MCF 10A (cell line): ENCODE results near the gene NOXRED1. TPM values are rescaled to one million over a fixed set of nuclear protein-coding genes. Genes with fewer than 3 reads are reported as not detected.
A peak's percentile ranks its signal among the peaks of the same experiment; 100 is the strongest.

Experiments
- BruUV-seq: library from RNA; stranded (reverse); fragments of 400-500 nt; replicated peaks from 2 replicates; lab custom pipeline; 2021; lab: Mats Ljungman, UMichigan
- CTCF ChIA-PET: fragments of 300-600 bp; sonication (Branson Sonifier 250); formaldehyde crosslinking; extraction: SDS; loops from one replicate; lab custom pipeline; 2021; ENCODE audit warnings: antibody characterized with exemption, inconsistent platforms; lab: Yijun Ruan, JAX
- POLR2A ChIA-PET: fragments of 300-600, 350-650 bp; sonication (Branson Sonifier 250); formaldehyde crosslinking; extraction: SDS; loops from one replicate; lab custom pipeline; 2020; ENCODE audit warnings: antibody characterized with exemption, inconsistent platforms; lab: Yijun Ruan, JAX
- DNase-seq: peaks from one replicate; pipeline ENCODE4 v3.0.0-alpha.2; 2018; ENCODE audit not compliant: unreplicated experiment
- H3K27ac Mint-ChIP-seq: one replicate; pipeline ENCODE4 v1.8.0; 2022; ENCODE audit warnings: mild to moderate bottlenecking, low read depth, mixed read lengths; ENCODE audit not compliant: unreplicated experiment
- H3K27me3 Mint-ChIP-seq: one replicate; pipeline ENCODE4 v1.8.0; 2022; ENCODE audit warnings: mixed read lengths; ENCODE audit not compliant: insufficient read depth, unreplicated experiment
- H3K36me3 Mint-ChIP-seq: one replicate; pipeline ENCODE4 v1.8.0; 2022; ENCODE audit warnings: mild to moderate bottlenecking, moderate library complexity, mixed read lengths; ENCODE audit not compliant: insufficient read depth, unreplicated experiment
- H3K4me1 Mint-ChIP-seq: one replicate; pipeline ENCODE4 v1.8.0; 2022; ENCODE audit warnings: mixed read lengths; ENCODE audit not compliant: insufficient read depth, unreplicated experiment
- H3K4me3 Mint-ChIP-seq: one replicate; pipeline ENCODE4 v1.8.0; 2022; ENCODE audit warnings: mild to moderate bottlenecking, moderate library complexity, mixed read lengths; ENCODE audit not compliant: unreplicated experiment
- H3K9me3 Mint-ChIP-seq: one replicate; pipeline ENCODE4 v1.8.0; 2022; ENCODE audit warnings: mixed read lengths; ENCODE audit not compliant: unreplicated experiment
- CTCF ChIP-seq: fragments of 200-600 bp; IDR thresholded peaks from one replicate; pipeline ENCODE4 v1.8.0; 2022; ENCODE audit warnings: antibody characterized with exemption, mild to moderate bottlenecking; ENCODE audit not compliant: unreplicated experiment
- intact Hi-C: fragments of 100-400 bp; cut with micrococcal nuclease; formaldehyde crosslinking; loops from 2 replicates; pipeline ENCODE4 v1.14.1; 2022
- total RNA-seq: library from RNA; stranded (reverse); gene quantifications from 2 replicates; pipeline ENCODE4 v1.2.3, GENCODE V29; 2022

Gene NOXRED1
- total RNA-seq, 1 experiment from 2014 or later, result 0.58 TPM

GRCh38 chr14:77467801-77468200 is 44.5 kb upstream of the NOXRED1 start:
- Mint-ChIP-seq H3K27ac (no peak overlapping the region), H3K4me3 (no peak overlapping the region), H3K36me3 (peaks cover 81% of the 10 kb centered on the region), H3K27me3 (no peaks in the 10 kb centered on the region), H3K4me1 (no peaks in the 10 kb centered on the region), H3K9me3 (no peaks in the 10 kb centered on the region)
- ChIA-PET POLR2A (interaction anchor here (2.1 kb wide), 1 partner anchor 9 kb away, joined by 5 read pairs; no protein-coding TSS in a partner anchor), CTCF (interaction anchor here (0.6 to 1.8 kb wide), 2 partner anchors 9 to 13 kb away, joined by 4 to 10 read pairs; no protein-coding TSS in a partner anchor)
- no TSS peak for BruUV-seq
- TF ChIP-seq CTCF, result no peak
- DNase-seq, result no peak
- intact Hi-C loops, result no loop called here

- H3K27me3 Mint-ChIP-seq, result no peaks in the 10 kb centered on the region
Observed at GRCh38 chr14:77459072-77459723, 35.9 kb upstream of the NOXRED1 start.

GRCh38 chr14:77458249-77458950 is 35.1 kb upstream of the NOXRED1 start:
- BruUV-seq, result TSS peak; percentile 34
- ChIA-PET CTCF (interaction anchor here (0.6 to 6.2 kb wide), 23 partner anchors 7 to 306 kb away, joined by 3 to 74 read pairs (median 4); partner anchors contain the start of genes ALKBH1 and SLIRP), POLR2A (interaction anchor here (0.5 to 3.4 kb wide), 22 partner anchors 9 to 566 kb away, joined by 3 to 29 read pairs (median 4); partner anchors contain the start of genes ALKBH1, GSTZ1, POMT2 and SAMD15)
- Mint-ChIP-seq H3K4me3 (peak overlapping the region; percentile 96), H3K9me3 (no peaks in the 10 kb centered on the region), H3K27me3 (no peaks in the 10 kb centered on the region), H3K36me3 (peaks cover 51% of the 10 kb centered on the region), H3K4me1 (peaks cover 14% of the 10 kb centered on the region), H3K27ac (peak overlapping the region; percentile 95)
- DNase-seq, result peak; percentile 37
- no peak for TF ChIP-seq CTCF
- intact Hi-C loops, result loop anchor here (5.0 kb wide), 3 partner anchors 136 to 306 kb away; partner anchors contain the start of genes GSTZ1 and POMT2

More at GRCh38 chr14:77459072-77459723, 35.9 kb upstream of the NOXRED1 start:
- Mint-ChIP-seq H3K36me3 (peaks cover 54% of the 10 kb centered on the region), H3K27ac (peak overlapping the region; percentile 95), H3K4me3 (peak overlapping the region; percentile 96), H3K4me1 (peaks cover 14% of the 10 kb centered on the region), H3K9me3 (no peaks in the 10 kb centered on the region)
- intact Hi-C loops, result loop anchor here (1.0 to 5.0 kb wide), 5 partner anchors 92 to 307 kb away; partner anchors contain the start of genes GSTZ1 and POMT2
- ChIA-PET POLR2A (interaction anchor here (0.5 to 3.4 kb wide), 20 partner anchors 8 to 565 kb away, joined by 3 to 29 read pairs (median 4); partner anchors contain the start of genes ALKBH1, GSTZ1, POMT2 and SAMD15), CTCF (interaction anchor here (0.5 to 6.2 kb wide), 33 partner anchors 8 to 417 kb away, joined by 3 to 74 read pairs (median 4); partner anchors contain the start of genes ALKBH1 and SLIRP)
- BruUV-seq, result no TSS peak
- peak; percentile 55 for TF ChIP-seq CTCF
- DNase-seq, result peak; percentile 78
